Mesangial cell (primary cell): Measurements from ENCODE around the gene MTCH2. TPM values are rescaled to one million over a fixed set of nuclear protein-coding genes. Genes with fewer than 3 reads are reported as not detected.

Experiments used
- total RNA-seq: library from RNA; depleted of rRNA; stranded (reverse); fragments of >200 nt; gene quantifications from 2 replicates; pipeline ENCODE4 v1.2.3, GENCODE V29; 2015

MTCH2 gene
- 61.1 and 78.9 TPM in 2 replicates for total RNA-seq

DNA sequence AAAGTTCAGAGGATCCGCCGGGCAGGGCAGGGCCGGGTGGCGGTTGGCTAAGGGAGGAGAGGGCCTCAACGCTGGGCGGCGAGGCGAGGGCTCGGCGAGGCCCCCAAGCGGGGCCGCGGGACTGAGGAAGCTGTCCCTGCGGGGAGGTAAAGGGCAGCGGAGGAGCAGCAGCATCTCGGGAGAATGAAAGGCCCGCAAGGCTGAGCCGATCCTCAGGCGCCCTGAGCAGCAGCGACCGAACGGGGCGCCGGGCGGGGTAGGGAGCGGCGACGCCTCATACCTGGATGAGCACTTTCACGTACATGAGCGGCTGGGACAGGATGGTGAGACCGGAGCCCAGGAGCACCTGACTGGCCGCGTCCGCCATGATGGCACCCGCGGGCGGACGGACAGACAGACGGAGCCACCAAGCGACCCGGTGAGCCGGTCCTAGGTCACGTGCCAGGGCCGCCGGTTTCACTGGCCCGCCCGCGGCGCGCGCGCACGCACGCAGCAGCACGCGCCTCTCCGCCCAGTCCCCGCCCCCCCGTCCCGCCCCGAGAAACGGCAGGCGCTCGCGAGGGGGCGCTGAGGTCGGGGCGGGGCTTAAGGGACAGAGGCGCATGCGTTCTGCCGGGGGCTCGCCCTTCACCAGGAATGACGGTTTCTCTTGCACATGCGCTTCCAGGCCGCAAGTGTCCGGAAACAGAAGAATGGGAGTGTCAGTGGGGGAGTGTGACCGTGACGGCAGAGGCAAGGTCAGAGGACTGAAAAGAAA lies at the start of gene MTCH2:
Gene MTCH2 (minus strand): TSS at position 461 of the 757 bp plus-strand sequence. CDS start 94 bp downstream, at position 367.

DNA sequence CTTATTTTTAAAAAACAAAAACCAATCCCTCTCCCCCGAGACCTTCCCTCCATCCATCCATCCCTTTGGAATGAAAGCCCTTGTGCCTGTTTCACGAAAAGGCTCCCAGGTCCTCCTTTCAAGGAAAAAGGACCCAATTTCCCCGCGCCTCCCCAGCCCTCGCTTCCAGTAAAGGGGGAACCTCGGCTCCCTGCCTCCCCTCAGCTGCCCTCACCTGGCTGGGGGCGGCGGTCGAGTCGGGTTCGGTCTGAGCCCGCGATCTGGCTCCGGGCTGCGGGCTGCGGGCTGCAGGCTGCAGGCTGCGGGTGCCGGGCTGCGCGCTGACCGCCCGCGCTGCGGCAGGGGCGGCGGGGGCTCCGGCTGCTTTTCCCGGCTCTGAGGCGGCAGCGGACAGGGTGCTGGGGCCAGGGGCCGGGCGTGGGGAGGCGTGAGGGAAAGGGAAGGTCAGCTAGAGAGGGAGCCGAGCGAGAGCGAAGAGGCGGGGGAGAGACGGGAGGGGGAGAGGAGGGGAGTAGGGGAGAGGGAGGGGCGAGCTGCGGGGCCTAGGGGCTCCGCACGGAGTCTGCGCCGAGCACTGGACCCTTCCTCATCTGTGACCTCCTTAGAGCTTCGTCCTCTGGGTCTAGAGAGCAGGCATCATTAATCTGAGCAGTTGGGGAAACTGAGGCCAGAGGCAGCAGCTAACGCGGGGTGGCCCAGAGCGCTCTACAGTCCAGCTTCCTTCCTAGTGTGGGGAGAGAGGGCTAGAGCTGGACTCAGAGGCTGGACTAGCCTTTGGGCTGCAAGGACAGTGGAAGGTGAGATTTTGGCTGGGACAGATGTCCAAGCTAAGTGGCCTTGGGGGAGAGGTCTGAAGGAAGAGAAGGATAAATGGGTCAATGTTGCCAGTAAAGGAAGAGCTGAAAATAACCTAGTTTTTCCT lies 48.2 kb downstream of the MTCH2 start, which contains the start of gene C1QTNF4:
Gene C1QTNF4 (minus strand): TSS at position 478 of the 922 bp plus-strand sequence. CDS start 3,601 bp downstream, outside the sequence.

DNA sequence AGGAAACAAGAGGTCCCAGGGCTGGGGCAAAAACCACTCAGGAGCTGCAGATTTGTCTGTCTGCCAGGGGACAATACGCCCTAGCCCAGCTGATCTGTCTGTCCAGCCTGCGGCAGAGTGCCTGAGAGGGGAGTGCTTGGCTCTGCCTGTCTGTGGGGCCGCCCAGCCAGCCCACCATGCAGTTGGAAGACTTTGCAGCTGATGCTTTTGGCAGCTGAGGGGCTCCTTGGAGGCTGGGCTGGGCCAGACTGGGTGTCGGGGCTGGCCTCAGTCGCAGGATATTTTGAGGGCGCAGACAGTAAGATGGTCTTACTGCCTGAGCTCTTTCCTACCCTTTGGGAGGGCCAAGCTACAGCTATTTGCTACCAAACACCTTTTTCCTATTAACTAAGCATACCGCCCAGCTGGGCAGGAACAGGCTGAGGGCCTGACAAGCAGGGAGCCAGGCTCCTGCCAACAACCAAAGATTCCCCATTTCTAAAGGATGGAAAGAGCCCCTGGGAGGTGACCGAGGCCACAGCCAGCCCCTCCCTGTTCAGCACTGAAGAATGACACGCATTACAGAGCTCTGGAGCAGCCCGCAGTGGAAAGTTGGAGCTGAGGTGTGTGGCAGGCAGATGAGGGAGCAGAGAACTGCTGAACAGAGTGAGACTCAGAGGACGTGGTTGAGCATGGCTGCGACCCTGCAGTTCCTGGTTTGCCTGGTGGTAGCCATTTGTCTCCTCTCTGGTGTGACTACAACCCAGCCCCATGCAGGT lies 56.1 kb downstream of the MTCH2 start, which contains the start of gene FAM180B:
Gene FAM180B (plus strand): TSS at position 581 of the 758 bp plus-strand sequence. CDS start 91 bp downstream, at position 672.

DNA sequence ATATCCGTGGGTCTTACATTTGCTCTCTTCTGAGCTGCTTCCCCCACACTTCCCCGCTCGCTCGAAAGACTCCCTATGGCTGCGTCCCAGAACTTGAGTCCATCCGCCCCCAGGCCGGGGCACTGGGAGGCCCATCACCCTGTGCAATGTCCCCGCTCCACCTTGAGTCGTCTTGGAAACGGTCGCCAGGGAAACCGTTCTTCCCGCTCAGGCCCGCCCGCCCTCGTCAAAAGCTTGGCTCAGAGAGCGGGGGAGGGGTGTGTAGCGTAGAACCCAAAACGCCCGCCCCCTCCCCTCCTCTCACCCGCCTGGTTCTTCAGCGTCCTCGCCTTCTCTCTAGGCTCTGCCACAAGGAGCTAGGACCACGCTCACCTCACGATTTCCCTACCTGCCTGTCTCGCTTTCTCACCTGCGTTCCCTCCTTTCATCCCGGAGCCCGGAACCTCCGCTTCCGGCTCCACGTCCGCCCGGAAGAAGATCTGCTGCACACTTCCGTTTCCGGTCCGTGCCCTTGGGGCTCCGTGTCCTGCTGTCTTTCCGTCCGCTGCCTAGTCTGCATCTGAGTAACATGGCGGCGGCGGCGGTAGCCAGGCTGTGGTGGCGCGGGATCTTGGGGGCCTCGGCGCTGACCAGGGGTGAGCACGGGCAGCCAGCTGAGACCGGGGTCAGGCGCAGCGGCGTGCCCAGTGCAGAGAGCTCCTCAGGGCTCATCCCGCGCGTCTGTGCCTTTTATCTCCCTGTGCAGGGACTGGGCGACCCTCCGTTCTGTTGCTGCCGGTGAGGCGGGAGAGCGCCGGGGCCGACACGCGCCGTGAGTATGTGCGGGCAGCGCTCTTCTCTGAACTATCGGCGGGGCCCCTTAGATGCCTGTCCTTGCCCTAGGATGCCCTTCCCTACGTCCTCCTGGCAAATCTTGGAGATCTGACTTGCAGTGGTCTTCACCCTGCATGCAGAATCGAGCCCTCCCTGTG lies 63.5 kb downstream of the MTCH2 start, which contains the start of the genes KBTBD4 and NDUFS3:
Gene KBTBD4 (minus strand): TSS at position 447 of the 971 bp plus-strand sequence. CDS start 19 bp downstream, at position 428.
Gene NDUFS3 (plus strand): TSS at position 551 of the 971 bp plus-strand sequence. CDS start 18 bp downstream, at position 569.

Other genes starting within 250 kb of the MTCH2 start
- 110 and 188 TPM in 2 replicates for gene SLC39A13, start 234.0 kb downstream of the MTCH2 start, total RNA-seq
- gene PSMC3, start 216.1 kb downstream of the MTCH2 start, total RNA-seq: 85.3 and 192 TPM in 2 replicates
- not detected in 2 replicates for gene RAPSN, start 193.4 kb downstream of the MTCH2 start, total RNA-seq
- gene CELF1, start 89.4 kb downstream of the MTCH2 start, total RNA-seq: 56.9 and 71.4 TPM in 2 replicates
- gene PTPMT1, start 77.0 kb downstream of the MTCH2 start, total RNA-seq: 105 and 168 TPM in 2 replicates
- 20.4 and 21.5 TPM in 2 replicates for gene KBTBD4, start 63.6 kb downstream of the MTCH2 start, total RNA-seq
- gene NDUFS3, start 63.5 kb downstream of the MTCH2 start, total RNA-seq: 63.3 and 65.8 TPM in 2 replicates
- not detected in 2 replicates for gene FAM180B, start 55.9 kb downstream of the MTCH2 start, total RNA-seq
- gene C1QTNF4, start 48.1 kb downstream of the MTCH2 start, total RNA-seq: 1.1 and 1.8 TPM in 2 replicates
- 0.98 and 2.8 TPM in 2 replicates for gene AGBL2, start 72.8 kb upstream of the MTCH2 start, total RNA-seq
- 30.8 and 42.1 TPM in 2 replicates for gene FNBP4, start 124.8 kb upstream of the MTCH2 start, total RNA-seq
- 18.1 and 21.5 TPM in 2 replicates for gene NUP160, start 205.8 kb upstream of the MTCH2 start, total RNA-seq